ENCODE data around the gene SLC4A1.

DNA sequence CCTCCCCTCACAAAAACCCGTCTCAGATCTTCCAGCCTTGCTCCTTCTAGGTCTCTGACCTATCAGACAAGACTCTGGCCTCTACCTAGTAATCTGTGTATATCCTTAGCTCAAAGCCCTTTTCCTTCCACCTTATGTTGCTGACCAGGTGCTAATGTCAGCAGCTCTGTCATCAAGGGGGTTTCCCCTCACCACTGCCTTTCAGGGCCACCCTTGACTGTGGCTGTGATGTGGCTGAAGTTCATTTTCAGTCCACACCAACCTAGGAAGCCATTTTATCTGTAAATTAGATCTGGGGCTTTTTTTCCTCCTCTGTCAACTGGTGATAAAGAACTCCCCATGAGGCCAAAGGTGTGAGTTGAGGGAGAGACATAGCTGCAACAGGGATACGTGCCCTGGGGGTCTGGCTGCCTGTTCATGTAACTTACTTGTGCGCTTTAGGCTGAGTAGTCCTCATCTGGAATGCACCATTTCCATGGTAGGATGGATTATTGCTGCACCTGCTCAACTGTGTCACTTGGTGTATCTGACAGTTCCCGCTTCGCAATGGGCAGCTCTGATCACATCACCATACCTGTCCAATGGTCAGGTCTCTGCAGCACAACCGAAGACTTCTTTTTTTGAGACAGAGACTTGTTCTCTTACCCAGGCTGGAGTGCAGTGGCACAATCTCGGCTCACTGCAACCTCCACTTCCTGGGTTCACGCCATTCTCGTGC, 25.7 kb upstream of the SLC4A1 start:
- TF ChIP-seq, protein P1, sequence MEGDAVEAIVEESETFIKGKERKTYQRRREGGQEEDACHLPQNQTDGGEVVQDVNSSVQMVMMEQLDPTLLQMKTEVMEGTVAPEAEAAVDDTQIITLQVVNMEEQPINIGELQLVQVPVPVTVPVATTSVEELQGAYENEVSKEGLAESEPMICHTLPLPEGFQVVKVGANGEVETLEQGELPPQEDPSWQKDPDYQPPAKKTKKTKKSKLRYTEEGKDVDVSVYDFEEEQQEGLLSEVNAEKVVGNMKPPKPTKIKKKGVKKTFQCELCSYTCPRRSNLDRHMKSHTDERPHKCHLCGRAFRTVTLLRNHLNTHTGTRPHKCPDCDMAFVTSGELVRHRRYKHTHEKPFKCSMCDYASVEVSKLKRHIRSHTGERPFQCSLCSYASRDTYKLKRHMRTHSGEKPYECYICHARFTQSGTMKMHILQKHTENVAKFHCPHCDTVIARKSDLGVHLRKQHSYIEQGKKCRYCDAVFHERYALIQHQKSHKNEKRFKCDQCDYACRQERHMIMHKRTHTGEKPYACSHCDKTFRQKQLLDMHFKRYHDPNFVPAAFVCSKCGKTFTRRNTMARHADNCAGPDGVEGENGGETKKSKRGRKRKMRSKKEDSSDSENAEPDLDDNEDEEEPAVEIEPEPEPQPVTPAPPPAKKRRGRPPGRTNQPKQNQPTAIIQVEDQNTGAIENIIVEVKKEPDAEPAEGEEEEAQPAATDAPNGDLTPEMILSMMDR (IDR thresholded peaks at IDR 0.05 in 2 of 3, conservative IDR thresholded peaks at IDR 0.05 in 1 of 3; ENCODE audit: borderline replicate concordance in 1 of 3, insufficient read depth in 1 of 3, low read depth in 2 of 3, low read length in 2 of 3): no peak
- TF ChIP-seq SIN3A (IDR thresholded peaks at IDR 0.05; ENCODE audit: low read depth) (no peak), POLR2A (IDR thresholded peaks at IDR 0.05; ENCODE audit: borderline replicate concordance, extremely low read depth, insufficient read depth, insufficient read length) (no peak)
